Stomach (tissue), 4 donors: ENCODE results near the gene NOXA1.

Experiments used
- POLR2A ChIP-seq, 4 donors: fragments of 450-650 bp; IDR thresholded peaks; one replicate each; pipeline ENCODE4 v1.6.1; 2016; ENCODE audit warnings: antibody characterized with exemption in 4 of 4, control low read depth in 2 of 4, mild to moderate bottlenecking in 1 of 4, moderate library complexity in 1 of 4
- POLR2AphosphoS5 ChIP-seq, 3 donors: sonication (generic); formaldehyde crosslinking; IDR thresholded peaks; one replicate each; pipeline ENCODE4 v1.6.1; 2016; ENCODE audit warnings: antibody characterized with exemption in 3 of 3
- TF ChIP-seq, protein P1 (sequence below), 7 experiments: fragments of 450-650 bp in 4 of 7; fragments of 200-600 bp in 3 of 7; sonication (generic) in 3 of 7; IDR thresholded peaks; one replicate each; pipeline ENCODE4 v1.5.1; 2016 to 2019; ENCODE audit warnings: antibody characterized with exemption in 7 of 7, control low read depth in 2 of 7, mild to moderate bottlenecking in 1 of 7

DNA sequence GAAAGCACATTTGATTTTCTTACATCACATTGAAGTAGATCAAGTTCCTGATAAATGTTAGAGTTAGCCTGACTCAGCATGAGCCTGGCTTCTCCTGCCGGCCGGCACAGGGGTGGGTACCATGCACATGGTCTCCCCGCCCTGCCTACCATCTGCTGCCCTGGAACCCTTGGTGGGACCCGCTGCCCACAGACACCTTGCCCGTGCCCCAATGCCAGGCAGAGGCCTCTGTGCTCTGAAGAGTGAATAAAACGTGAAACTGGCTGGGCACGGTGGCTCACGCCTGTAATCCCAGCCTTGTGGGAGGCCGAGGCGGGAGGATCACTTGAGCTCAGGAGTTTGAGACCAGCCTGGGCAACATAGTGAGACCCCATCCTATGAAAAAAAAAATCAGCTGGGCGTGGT, 17.5 kb upstream of the NOXA1 start:
- TF ChIP-seq, protein P1, sequence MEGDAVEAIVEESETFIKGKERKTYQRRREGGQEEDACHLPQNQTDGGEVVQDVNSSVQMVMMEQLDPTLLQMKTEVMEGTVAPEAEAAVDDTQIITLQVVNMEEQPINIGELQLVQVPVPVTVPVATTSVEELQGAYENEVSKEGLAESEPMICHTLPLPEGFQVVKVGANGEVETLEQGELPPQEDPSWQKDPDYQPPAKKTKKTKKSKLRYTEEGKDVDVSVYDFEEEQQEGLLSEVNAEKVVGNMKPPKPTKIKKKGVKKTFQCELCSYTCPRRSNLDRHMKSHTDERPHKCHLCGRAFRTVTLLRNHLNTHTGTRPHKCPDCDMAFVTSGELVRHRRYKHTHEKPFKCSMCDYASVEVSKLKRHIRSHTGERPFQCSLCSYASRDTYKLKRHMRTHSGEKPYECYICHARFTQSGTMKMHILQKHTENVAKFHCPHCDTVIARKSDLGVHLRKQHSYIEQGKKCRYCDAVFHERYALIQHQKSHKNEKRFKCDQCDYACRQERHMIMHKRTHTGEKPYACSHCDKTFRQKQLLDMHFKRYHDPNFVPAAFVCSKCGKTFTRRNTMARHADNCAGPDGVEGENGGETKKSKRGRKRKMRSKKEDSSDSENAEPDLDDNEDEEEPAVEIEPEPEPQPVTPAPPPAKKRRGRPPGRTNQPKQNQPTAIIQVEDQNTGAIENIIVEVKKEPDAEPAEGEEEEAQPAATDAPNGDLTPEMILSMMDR (IDR thresholded peaks at IDR 0.05) = no peak
- no peak for TF ChIP-seq POLR2A (IDR thresholded peaks at IDR 0.05)
- no peak for TF ChIP-seq POLR2AphosphoS5 (IDR thresholded peaks at IDR 0.05)
